Stimulated activated CD4-positive, alpha-beta T cell treated with anti-CD3 and anti-CD28 coated beads, Interleukin-4, amount 100 ng/mL, for 48 hours (primary cell): ENCODE measurements around the gene CDCA4.
"Not testable (repeated sequence)": the region's sequence is repeated elsewhere in the genome, so short reads cannot be mapped to it uniquely, and the experiment has no call there.

ENCODE experiments used
- DNase-seq, 2 donors: peaks; one replicate each; pipeline ENCODE4 v3.0.0-alpha.2; 2020; ENCODE audit warnings: low read depth in 2 of 2

CDCA4 gene

GRCh38 chr14:105033412-105033900 is 12.6 kb upstream of the CDCA4 start:
- not testable (repeated sequence) for DNase-seq

- DNase-seq: not testable (repeated sequence)
Observed at GRCh38 chr14:105032451-105032901, 11.6 kb upstream of the CDCA4 start.

- DNase-seq: no peak
Observed at GRCh38 chr14:105030836-105031396, 10.0 kb upstream of the CDCA4 start.

- no peak for DNase-seq
Observed at GRCh38 chr14:105030194-105030593, 9.3 kb upstream of the CDCA4 start.

GRCh38 chr14:105029402-105029801 is 8.5 kb upstream of the CDCA4 start:
- DNase-seq: no peak

GRCh38 chr14:105028251-105028927 is 7.5 kb upstream of the CDCA4 start:
- no peak for DNase-seq

GRCh38 chr14:105027718-105028117 is 6.8 kb upstream of the CDCA4 start:
- not testable (repeated sequence) for DNase-seq

DNA sequence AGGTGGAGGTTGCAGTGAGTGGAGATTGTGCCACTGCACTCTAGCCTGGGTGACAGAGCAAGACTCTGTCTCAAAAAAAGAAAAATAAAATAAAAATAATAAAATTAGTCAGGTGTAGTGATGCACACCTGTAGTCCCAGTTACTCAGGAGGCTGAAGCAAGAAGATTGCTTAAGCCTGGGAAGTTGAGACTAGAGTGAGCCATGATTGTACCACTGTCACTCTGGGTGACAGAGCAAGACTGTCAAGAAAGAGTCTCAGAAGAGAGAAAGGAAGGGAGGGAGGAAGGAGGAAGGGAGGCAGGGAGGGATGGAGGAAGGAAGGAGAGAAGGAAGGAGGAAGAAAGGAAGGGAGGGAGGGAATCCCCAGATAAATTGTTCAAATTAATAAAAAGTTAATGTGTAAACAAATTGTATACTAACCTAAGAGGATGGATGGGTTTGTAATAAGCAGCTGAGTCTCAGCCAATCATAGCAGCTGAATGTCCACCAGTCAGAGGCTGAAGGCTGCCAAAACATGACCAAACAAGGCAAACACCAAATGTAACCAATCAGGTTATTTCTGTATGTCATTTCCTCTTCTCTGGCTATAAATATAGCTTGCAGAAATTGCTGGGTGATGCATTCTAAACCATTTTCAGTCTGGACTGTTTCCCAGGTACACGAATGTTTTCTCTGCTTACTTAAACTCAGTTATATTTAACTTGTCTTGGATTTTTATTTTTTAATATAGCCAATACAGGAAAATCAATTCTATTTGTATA is 6.1 kb upstream of the CDCA4 start:
- no peak for DNase-seq

DNA sequence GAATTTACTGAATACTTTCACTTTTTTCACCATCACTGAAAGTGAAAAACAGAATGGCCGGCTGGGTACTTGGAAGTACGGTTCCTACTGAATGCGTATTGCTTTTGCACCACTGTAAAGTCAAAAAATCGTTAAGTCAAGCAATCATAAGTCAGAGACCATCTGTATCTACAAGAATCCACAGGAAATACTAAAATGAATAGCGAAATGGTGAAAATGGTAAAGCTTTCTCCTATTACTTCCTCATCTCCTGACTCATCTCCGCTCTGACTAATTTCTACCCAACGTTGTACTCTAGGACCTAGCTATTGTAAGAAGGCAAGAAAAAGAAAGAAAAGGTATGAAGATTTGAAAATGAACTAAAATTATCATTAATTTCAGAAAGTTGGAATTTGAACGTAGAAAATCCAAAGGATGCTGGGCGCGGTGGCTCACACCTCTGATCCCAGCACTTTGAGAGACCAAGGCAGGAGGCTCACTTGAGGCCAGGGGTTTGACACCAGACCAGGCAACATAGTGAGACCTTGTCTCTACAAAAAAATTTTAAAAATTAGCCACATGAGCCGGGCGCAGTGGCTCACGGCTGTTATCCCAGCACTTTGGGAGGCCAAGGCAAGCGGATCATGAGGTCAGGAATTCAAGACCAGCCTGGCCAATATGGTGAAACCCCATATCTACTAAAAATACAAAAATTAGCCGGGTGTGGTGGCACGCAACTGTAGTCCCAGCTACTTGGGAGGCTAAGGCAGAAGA is 5.3 kb upstream of the CDCA4 start:
- no peak for DNase-seq

DNA sequence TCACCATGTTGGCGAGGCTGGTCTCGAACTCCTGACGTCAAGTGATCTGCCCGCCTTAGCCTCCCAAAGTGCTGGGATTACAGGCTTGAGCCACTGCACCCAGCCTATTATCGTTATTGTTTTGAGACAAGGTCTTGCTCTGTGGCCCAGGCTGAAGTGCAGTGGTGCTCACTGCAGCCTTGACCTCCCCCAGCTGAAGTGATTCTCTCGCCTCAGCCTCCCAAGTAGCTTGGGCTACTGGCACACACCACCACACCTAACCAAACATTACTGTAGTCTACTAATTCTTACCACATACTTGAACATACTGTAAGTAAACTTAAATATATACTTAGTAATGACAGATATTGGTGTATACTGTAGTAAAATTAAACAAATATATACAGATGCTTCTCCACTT is 4.5 kb upstream of the CDCA4 start:
- DNase-seq: no peak

GRCh38 chr14:105023791-105024480 is 3.1 kb upstream of the CDCA4 start:
- no peak for DNase-seq

DNA sequence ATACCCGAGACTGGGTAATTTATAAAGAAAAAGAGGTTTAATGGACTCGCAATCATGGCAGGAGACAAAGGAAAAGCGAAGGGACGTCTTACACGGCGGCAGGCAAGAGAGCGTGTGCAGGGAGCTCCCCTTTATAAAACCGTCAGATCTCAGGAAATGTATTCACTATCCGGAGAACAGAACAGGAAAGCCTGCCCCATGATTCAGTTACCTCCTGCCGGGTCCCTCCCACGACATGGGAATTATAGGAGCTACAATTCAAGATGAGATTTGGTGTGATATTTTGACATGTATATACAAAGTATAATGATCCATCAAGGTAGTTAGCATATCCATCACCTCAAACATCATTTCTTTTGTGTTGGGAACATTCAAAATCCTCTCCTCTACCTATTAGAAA is 2.3 kb upstream of the CDCA4 start:
- DNase-seq: no peak

DNA sequence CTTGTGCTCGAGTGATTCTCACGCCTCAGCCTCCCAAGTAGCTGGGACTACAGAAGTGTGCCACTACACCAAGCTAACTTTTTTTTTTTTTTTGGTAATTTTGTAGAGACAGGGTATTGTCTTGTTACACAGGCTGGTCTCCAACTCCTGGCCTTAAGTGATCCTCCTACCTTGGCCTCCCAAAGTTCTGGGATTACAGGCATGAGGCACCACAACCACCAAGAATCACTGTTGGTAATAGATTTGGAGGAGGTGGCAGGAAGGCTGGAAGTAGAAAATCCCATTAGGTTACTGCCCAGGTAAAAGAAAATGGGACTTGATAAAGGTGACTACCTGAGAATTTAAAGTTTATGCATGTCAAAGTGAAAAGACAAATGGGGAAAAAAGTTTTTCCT is 1.4 kb upstream of the CDCA4 start:
- DNase-seq: no peak

DNA sequence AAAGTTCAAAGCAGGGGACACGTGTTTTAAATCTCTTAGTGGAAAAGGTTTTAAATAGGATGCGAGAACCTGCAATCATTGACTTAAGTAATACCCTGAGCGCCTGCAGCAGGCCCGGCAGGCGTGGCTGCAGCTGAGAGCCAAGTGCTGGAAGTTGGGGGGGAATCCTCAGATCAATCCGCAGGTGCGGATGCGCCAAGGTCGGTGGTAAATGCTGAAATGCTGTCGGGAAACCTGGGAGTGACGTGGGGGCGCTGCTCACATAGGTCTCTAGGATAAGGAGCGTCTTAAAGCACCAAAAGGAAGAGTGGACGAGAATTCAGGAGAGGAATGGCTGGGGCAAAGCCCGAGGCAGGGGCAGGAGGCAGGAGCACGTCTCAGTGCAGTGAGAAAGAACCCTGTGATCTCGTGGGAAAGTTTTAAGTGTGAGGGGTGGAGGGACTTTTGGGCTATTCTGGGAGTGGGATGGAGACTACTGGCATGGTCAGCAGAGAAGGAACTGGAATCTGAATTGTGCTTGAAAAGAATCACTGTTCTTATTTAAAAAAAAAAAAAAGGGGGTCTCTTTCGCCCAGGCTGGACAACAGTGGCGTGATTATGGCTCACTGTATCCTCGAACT is 883 bp upstream of the CDCA4 start:
- DNase-seq: peak in 1 of 2 donors; percentile 42

GRCh38 chr14:105019861-105020814 is 745 bp downstream of the CDCA4 start:
- peak; percentile 28 to 49 for DNase-seq

DNA sequence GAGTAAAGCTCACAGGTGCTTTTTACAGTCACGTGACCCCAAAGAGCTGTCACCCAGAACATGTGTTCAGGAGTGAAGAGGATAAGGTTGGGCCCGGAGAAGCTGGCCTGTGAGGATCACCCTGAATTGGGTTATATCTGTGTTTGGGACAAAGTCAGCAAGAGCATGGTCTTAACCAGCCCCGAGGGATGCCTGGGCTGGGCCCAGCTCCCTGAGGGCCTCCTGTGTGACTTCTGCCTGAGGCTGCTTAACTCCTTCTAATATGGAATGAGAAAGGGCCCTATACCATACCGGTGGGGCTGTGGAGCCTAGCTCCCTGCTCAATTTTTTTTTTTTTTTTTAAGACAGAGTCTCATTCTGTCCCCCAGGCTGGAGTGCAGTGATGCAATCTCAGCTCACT is 2.5 kb downstream of the CDCA4 start:
- DNase-seq: no peak

DNA sequence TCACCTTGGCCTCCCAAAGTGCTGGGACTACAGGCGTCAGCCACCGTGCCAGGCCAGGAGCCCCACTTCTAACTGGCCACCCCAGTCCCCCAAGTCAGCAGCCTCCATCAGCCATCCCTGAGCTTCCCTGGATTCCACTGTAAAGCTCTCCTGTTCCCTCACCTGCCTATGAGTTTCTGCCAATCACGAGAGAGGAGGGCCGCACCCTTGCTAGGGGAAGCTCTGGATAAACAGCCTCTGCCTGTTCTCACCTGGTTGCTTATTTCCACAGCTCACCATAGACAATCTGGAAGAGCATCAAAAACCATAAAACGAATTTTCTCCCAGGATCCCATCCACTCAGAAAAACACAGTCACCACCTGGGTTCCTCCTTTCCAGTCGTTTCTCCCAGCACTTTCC is 5.0 kb downstream of the CDCA4 start:
- no peak for DNase-seq

DNA sequence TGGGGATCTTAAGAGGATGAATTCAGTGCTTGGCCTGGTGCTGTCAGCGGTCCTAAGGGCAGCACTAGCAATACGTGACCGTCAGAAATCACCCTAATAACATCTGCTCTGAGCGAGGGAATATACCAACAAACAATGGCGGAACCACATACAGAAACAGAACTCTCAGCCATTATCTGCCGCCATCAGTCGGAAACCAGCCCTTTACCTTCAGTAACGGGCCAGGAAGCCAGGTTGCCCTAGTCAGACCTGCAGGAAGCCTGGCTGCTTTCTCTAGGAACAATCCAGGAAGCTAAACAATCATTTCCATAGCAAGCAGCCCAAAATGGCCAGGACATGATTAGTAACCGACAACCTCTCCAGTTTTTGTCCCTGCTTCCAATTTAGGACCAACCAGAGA is 5.6 kb downstream of the CDCA4 start:
- no peak for DNase-seq

GRCh38 chr14:105014631-105015030 is 6.3 kb downstream of the CDCA4 start:
- no peak for DNase-seq

DNA sequence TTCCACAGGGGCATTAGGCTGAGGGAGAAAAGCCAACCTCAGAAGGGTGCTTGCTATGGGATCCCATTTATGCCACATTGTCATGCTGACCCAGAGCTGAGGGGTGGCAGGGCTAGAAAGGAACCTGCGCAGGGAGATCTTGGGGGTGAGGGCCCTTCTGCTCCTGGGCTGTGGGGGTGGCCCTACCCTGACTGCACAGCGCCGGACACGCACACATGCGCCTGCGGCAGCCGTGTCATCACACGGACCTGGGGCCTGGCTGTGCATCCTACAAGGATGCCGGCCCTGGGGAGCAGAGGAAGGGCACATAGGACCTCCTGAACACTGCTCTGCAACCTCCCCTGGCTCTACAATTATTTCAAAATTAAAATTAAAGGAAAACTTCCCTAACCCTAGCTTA is 6.9 kb downstream of the CDCA4 start:
- DNase-seq: no peak
